ENCODE measurements around the gene RER1.

RER1 gene, protein sequence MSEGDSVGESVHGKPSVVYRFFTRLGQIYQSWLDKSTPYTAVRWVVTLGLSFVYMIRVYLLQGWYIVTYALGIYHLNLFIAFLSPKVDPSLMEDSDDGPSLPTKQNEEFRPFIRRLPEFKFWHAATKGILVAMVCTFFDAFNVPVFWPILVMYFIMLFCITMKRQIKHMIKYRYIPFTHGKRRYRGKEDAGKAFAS

DNA sequence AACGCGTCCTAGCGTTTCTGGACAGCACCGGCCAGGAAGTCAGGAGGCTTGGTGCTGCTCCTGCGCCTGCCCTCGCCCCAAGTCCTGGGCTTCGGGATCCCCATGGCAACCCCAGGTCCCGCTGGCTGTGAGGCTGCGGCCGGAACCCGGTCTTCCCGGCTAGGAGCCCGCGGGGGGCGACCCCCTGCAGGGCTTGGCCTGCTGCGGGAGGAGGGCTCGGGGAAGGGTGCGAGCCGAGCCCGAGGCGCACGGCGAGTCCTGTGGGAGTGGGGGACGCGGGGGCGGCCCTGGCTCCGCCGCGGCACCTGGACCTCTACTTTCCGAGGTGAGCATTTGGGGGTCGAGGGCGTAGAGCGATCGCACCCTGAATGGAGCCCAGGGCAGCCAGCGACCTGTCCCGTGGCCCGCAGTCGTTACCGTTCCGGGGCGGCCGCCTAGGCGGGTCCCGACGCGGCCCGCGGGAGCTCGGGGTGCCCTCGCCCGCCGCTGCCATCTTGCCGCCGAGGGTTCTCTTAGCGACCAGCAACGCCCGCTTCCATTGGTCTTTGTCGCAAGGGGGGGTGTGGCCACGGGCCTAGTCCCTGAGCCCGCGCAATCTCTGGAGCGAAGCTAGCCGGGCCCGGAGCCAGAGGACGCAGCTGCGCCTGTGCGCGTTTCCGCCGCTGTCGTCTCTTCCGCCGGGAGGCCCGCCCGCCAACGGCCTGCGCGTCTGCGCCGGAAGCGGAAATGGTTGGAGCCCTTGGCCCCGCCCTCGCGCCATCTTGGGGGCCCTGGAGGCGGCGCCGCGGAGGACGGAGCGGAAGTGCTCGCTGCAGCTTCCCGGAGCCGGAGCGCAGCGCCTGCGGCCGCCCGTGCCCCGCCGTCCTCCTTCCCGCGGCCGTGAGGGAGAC is at the start of gene RER1, which contains the start of gene MORN1:
Gene RER1 (plus strand): TSS at position 801 of the 890 bp plus-strand sequence. CDS start 3,950 bp downstream, outside the sequence.
Gene MORN1 (minus strand): TSS at position 514 of the 890 bp plus-strand sequence. CDS start 21 bp downstream, at position 493.
- DNase-seq (ENCODE audit: low read depth) = peak; percentile 99

GRCh38 chr1:2342384-2343022 is 49.1 kb upstream of the RER1 start:
- no peak for DNase-seq (ENCODE audit: low read depth)

GRCh38 chr1:2343023-2343935 is 48.4 kb upstream of the RER1 start:
- DNase-seq (ENCODE audit: low read depth) = no peak

GRCh38 chr1:2344121-2344681 is 47.4 kb upstream of the RER1 start:
- DNase-seq (ENCODE audit: low read depth) = no peak

DNA sequence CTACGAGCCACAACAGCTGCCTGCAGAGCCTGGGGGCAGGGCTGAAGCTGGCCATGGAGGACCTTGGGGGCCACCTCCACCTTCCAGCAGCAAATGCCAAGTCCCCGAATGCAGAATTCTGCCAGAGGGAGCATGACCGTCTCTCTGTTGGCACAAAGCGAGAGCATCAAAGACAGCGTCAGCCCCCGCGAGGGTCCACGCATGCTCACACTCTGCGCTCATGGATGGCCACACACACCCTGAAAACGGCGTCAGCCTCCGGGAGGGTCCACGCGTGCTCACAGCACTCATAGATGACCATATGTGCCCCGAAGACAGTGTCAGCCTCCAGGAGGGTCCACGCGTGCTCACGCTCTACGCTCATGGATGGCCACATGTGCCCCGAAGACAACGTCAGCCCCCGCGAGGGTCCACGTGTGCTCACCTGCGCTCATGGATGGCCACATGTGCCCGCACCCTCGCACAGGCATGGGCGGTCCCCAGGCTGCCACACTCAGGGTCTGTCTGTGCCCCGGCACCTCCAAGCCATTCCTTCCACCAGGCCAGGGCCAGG is 46.8 kb upstream of the RER1 start:
- no peak for DNase-seq (ENCODE audit: low read depth)

DNA sequence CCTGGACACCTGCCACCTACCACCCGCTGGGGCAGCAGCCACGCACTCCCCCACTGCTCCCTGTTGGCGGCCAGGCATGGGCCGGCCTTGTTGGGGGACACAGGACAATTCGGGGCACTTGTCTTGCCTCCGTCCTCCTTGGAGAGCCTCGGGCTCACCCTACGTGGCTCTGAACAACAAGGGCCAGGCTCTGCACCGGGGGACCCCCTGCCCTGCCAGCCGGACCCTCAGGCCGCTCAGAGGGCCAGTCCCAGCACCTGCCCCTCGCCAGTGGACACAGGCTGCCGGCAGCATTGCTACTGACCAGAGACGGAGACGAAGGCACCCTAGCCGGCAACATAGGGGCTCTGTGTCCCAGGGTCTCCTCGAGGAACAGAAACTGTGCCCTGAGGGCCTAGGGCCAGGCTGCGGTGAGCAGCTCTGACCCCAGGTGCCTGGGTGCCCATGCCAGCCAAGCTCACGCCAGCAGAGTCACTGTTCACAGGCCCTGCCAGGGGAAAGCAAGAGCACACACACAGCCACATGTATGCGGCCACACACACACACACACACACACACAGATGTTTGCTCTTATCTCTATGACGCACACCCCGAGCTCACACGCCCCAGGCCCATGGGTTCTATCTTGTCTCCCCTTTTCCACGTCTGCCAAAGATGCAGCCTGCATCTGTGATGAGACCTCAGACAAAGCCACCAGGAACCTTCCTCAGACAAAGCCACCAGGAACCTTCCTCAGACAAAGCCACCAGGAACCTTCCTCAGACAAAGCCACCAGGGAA is 46.2 kb upstream of the RER1 start:
- DNase-seq (ENCODE audit: low read depth) = no peak

GRCh38 chr1:2346691-2347408 is 44.8 kb upstream of the RER1 start:
- DNase-seq (ENCODE audit: low read depth) = no peak

GRCh38 chr1:2347409-2347785 is 44.2 kb upstream of the RER1 start:
- no peak for DNase-seq (ENCODE audit: low read depth)

GRCh38 chr1:2347896-2348295 is 43.7 kb upstream of the RER1 start:
- no peak for DNase-seq (ENCODE audit: low read depth)

GRCh38 chr1:2348346-2349325 is 43.0 kb upstream of the RER1 start:
- no peak for DNase-seq (ENCODE audit: low read depth)

GRCh38 chr1:2349806-2350205 is 41.8 kb upstream of the RER1 start:
- no peak for DNase-seq (ENCODE audit: low read depth)

- DNase-seq (ENCODE audit: low read depth) = no peak
These were observed 41.1 kb upstream of the RER1 start for GRCh38 chr1:2350501-2350900.

- DNase-seq (ENCODE audit: low read depth) = no peak
These were observed 40.6 kb upstream of the RER1 start for GRCh38 chr1:2350911-2351655.

DNA sequence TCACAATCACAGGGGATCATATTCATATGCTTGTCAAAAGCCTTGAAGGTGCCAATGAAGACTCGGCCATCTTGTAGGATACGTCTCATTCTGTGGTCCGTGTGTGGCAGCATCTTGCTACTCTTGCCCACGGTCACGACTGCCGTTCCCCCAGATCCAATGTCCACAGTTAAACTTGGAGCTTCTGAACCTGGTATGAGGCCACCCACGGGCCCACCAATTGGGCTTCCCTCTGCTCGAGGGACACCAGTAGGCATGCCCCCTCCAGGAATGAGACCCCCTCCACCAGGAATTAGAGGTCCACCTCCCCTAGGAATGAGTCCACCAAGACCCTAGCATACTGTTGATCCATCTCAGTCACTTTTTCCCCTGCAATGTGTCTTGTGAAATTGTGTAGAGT is 39.9 kb upstream of the RER1 start:
- no peak for DNase-seq (ENCODE audit: low read depth)

- DNase-seq (ENCODE audit: low read depth) = no peak
These were observed 39.2 kb upstream of the RER1 start for GRCh38 chr1:2352341-2352896.

- no peak for DNase-seq (ENCODE audit: low read depth)
These were observed 38.6 kb upstream of the RER1 start for GRCh38 chr1:2352897-2353550.
